ENCODE data around the gene KRTAP5-10. TPM values are rescaled to one million over a fixed set of nuclear protein-coding genes. Genes with fewer than 3 reads are reported as not detected.

KRTAP5-10 gene, protein sequence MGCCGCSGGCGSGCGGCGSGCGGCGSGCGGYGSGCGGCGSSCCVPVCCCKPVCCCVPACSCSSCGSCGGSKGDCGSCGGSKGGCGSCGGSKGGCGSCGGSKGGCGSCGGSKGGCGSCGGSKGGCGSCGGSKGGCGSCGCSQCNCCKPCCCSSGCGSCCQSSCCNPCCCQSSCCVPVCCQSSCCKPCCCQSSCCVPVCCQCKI
- total RNA-seq (2014; rRNA removed; shearing (Covaris generic)) (not detected in 2 replicates), polyA plus RNA-seq (2016; fragmentation: Nextera tagmentation; extraction: Ambion mirVana) (not detected in 2 replicates)

GRCh38 chr11:71565263-71565662 is at the start of gene KRTAP5-10:
Gene KRTAP5-10, plus strand, starts transcription at chr11:71565563. Its CDS starts 25 bp downstream, at chr11:71565588.
- Histone ChIP-seq H3K4me2 (ENCODE audit: unreplicated experiment) (no peak within 1 kb of the TSS), H3K27me3 (replicated peaks; ENCODE audit: insufficient read depth) (peaks cover 9% of the 10 kb centered on the region), H3K9me2 (ENCODE audit: insufficient read depth) (no peaks in the 10 kb centered on the region), H3F3A (ENCODE audit: insufficient read depth) (no peaks in the 10 kb centered on the region), H3K79me2 (ENCODE audit: insufficient read depth) (no peaks in the 10 kb centered on the region), H3K9me3 (ENCODE audit: low read depth) (no peaks in the 10 kb centered on the region), H3K9ac (no peak within 1 kb of the TSS), H3K4me3 (no peak within 1 kb of the TSS), H4K20me1 (ENCODE audit: insufficient read depth) (no peaks in the 10 kb centered on the region), H3K27ac (no peak within 1 kb of the TSS), H3K4me1 (ENCODE audit: insufficient read depth) (no peaks in the 10 kb centered on the region), H3K36me3 (ENCODE audit: low read depth) (no peaks in the 10 kb centered on the region), H2AFZ (no peak within 1 kb of the TSS)
- TF ChIP-seq EZH2 (IDR thresholded peaks at IDR 0.05; ENCODE audit: insufficient read depth, poor library complexity, severe bottlenecking) (no peak), EZH2phosphoT487 (IDR thresholded peaks at IDR 0.05; ENCODE audit: insufficient read depth, low read depth) (no peak)
- 46 to 48% methylated on average over 5 of the region's 5 CpGs for WGBS, 2 experiments (ENCODE audit: low coverage in 1 of 2, low lambda C conversion rate in 2 of 2, missing lambda C conversion rate in 2 of 2)
- in situ Hi-C loops (cut with MboI), result no loop called here
- no peak for DNase-seq

GRCh38 chr11:71518506-71519471 is 46.6 kb upstream of the KRTAP5-10 start:
- 79 to 81% methylated on average over 44 to 53 of the region's 55 CpGs for WGBS, 2 experiments (ENCODE audit: low coverage in 1 of 2, low lambda C conversion rate in 2 of 2, missing lambda C conversion rate in 2 of 2)
- Histone ChIP-seq H3K9me2 (ENCODE audit: insufficient read depth) (no peaks in the 10 kb centered on the region), H3K9me3 (ENCODE audit: low read depth) (no peaks in the 10 kb centered on the region), H3K27ac (no peak overlapping the region), H3K9ac (no peak overlapping the region), H3K4me1 (ENCODE audit: insufficient read depth) (no peaks in the 10 kb centered on the region), H3K36me3 (ENCODE audit: low read depth) (no peaks in the 10 kb centered on the region), H3K79me2 (ENCODE audit: insufficient read depth) (no peaks in the 10 kb centered on the region), H3F3A (ENCODE audit: insufficient read depth) (no peaks in the 10 kb centered on the region), H3K4me3 (no peak overlapping the region), H3K4me2 (ENCODE audit: unreplicated experiment) (no peak overlapping the region), H2AFZ (no peak overlapping the region), H4K20me1 (ENCODE audit: insufficient read depth) (no peaks in the 10 kb centered on the region), H3K27me3 (replicated peaks; ENCODE audit: insufficient read depth) (no peaks in the 10 kb centered on the region)
- in situ Hi-C loops (cut with MboI), result no loop called here
- no peak for DNase-seq
- TF ChIP-seq EZH2phosphoT487 (IDR thresholded peaks at IDR 0.05; ENCODE audit: insufficient read depth, low read depth) (no peak), EZH2 (IDR thresholded peaks at IDR 0.05; ENCODE audit: insufficient read depth, poor library complexity, severe bottlenecking) (no peak)

DNA sequence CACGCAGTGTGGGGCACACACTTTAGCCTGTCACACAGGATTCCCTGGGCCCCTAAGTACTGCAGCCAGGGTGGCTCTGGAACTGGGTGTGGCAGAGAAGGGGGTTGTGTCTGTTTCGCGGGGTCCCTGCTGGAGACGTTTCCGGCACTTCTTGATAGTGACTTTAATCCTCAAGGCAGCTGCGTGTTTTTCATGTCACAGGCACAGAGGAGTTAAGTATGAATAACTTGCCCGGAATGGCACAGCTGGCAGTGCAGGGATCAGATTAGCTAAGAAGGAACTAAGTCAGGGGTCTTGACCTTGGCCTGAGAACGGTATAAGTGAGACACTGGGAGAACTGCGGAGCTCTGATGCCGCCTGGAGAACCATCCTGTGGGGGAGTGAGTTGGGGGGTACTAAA is 45.8 kb upstream of the KRTAP5-10 start:
- H3K4me1 ChIP-seq (ENCODE audit: insufficient read depth), result no peaks in the 10 kb centered on the region
- H3K4me2 ChIP-seq (ENCODE audit: unreplicated experiment), result no peak overlapping the region
- no peaks in the 10 kb centered on the region for H3F3A ChIP-seq (ENCODE audit: insufficient read depth)
- H3K79me2 ChIP-seq (ENCODE audit: insufficient read depth), result no peaks in the 10 kb centered on the region
- H3K36me3 ChIP-seq (ENCODE audit: low read depth), result no peaks in the 10 kb centered on the region
- no peak overlapping the region for H3K9ac ChIP-seq
- H3K9me2 ChIP-seq (ENCODE audit: insufficient read depth), result no peaks in the 10 kb centered on the region
- TF ChIP-seq EZH2phosphoT487 (IDR thresholded peaks at IDR 0.05; ENCODE audit: insufficient read depth, low read depth) (no peak), EZH2 (IDR thresholded peaks at IDR 0.05; ENCODE audit: insufficient read depth, poor library complexity, severe bottlenecking) (no peak)
- no peaks in the 10 kb centered on the region for H3K27me3 ChIP-seq (replicated peaks; ENCODE audit: insufficient read depth)
- no peak for DNase-seq
- in situ Hi-C loops (cut with MboI), result no loop called here
- H2AFZ ChIP-seq, result no peak overlapping the region
- no peak overlapping the region for H3K4me3 ChIP-seq
- H3K27ac ChIP-seq, result no peak overlapping the region
- 62 to 63% methylated on average over 10 of the region's 10 CpGs for WGBS, 2 experiments (ENCODE audit: low coverage in 1 of 2, low lambda C conversion rate in 2 of 2, missing lambda C conversion rate in 2 of 2)
- no peaks in the 10 kb centered on the region for H4K20me1 ChIP-seq (ENCODE audit: insufficient read depth)
- H3K9me3 ChIP-seq (ENCODE audit: low read depth), result no peaks in the 10 kb centered on the region

GRCh38 chr11:71525188-71525937 is 40.0 kb upstream of the KRTAP5-10 start:
- no peak overlapping the region for H3K4me2 ChIP-seq (ENCODE audit: unreplicated experiment)
- no peak overlapping the region for H2AFZ ChIP-seq
- H3K27me3 ChIP-seq (replicated peaks; ENCODE audit: insufficient read depth), result peaks cover 2% of the 10 kb centered on the region; the same call in 1 of the 2 replicates
- no peaks in the 10 kb centered on the region for H3K36me3 ChIP-seq (ENCODE audit: low read depth)
- in situ Hi-C loops (cut with MboI), result no loop called here
- no peaks in the 10 kb centered on the region for H3F3A ChIP-seq (ENCODE audit: insufficient read depth)
- no peak overlapping the region for H3K9ac ChIP-seq
- no peak overlapping the region for H3K4me3 ChIP-seq
- whole genome bisulfite sequencing, 2 experiments (ENCODE audit: low coverage in 1 of 2, low lambda C conversion rate in 2 of 2, missing lambda C conversion rate in 2 of 2), result 30 to 34% methylated on average over 3 of the region's 3 CpGs
- no peak overlapping the region for H3K27ac ChIP-seq
- TF ChIP-seq EZH2phosphoT487 (IDR thresholded peaks at IDR 0.05; ENCODE audit: insufficient read depth, low read depth), result no peak
- no peak for DNase-seq
- no peaks in the 10 kb centered on the region for H3K9me2 ChIP-seq (ENCODE audit: insufficient read depth)
- H4K20me1 ChIP-seq (ENCODE audit: insufficient read depth), result no peaks in the 10 kb centered on the region
- no peaks in the 10 kb centered on the region for H3K4me1 ChIP-seq (ENCODE audit: insufficient read depth)
- H3K79me2 ChIP-seq (ENCODE audit: insufficient read depth), result no peaks in the 10 kb centered on the region
- no peaks in the 10 kb centered on the region for H3K9me3 ChIP-seq (ENCODE audit: low read depth)
